ENCODE data around the gene TNRC18.
"Not testable (repeated sequence)": the region's sequence is repeated elsewhere in the genome, so short reads cannot be mapped to it uniquely, and the experiment has no call there.

TNRC18 gene

DNA sequence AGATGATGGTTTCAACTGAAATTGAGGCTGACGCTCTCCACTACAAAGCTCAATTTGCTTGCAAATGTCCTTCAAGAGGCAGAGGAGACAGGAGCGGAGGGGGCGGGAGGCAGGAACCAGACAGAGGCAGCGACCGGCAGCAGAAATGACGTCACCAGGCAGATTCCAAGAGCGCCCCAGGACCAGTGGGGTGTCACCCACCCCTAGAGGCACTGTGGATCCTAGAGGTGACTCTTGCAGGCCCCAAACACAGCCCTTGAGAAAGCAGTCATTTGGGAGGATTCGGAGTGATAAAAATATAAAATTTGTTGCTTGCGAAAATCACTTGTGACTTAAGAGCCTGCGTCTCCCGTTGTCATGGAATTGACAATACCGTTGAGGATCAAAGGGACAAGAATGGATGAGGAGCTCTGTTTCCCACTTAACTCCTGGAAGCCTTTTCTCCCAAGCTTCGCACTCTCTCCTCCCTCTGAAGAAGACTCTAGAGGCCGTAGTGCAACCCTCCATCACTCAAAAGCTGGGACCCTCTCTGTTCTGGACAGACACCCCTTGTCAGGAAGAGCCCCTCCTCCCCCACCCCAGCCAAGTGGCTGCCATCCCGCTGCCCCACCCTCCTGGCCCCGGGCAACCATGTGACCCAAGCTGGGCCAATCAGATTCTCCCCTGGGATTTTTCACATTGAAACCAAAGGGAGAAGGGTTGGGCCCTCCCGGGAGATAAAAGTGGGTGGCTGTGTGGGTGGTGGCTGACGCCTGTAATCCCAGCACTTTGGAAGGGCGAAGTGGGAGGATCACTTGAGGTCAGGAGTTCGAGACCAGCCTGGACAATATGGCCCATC, 157.2 kb downstream of the TNRC18 start:
- DNase-seq, result no peak

DNA sequence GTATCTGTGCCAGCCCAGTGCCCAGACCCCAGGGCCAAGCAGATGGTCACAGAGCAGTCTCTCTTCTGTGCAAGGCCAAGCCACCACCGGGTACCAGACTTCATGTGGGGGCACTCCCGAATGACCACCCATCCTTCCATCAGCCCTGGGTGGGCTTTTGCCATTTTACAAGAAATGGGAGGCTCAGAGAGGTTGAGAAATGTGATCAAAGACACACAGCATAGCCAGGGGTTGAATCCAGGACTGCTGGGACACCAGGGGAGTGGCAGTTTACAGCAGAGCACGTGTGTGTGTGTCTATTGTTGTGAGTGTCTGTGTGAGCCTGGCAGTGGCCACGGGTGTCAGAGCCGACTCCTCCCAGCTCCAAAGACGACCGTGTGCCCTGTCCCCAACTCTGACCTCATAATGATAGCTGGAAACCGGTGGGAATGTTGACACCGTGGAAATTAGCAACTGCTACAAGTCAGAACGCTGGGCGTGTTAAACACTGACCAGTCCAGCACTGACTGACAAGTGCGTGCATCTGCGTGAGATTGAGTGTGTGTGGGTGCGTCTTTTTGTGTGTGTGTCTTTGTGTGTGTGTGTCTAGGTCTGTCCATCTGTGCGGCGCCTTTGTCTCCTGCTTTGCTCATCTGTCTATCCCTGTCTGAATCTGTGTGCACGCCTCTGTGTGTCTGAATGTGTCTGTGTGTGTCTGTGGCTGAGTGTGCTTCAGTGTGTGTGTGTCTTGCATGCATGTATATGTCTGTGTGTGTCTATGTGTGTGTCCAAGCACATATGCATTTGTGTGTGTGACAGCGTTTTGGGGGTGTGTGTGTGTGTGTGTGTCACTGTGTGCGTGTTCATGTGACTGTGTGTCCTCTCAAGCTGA, 158.1 kb downstream of the TNRC18 start:
- DNase-seq, result no peak

DNA sequence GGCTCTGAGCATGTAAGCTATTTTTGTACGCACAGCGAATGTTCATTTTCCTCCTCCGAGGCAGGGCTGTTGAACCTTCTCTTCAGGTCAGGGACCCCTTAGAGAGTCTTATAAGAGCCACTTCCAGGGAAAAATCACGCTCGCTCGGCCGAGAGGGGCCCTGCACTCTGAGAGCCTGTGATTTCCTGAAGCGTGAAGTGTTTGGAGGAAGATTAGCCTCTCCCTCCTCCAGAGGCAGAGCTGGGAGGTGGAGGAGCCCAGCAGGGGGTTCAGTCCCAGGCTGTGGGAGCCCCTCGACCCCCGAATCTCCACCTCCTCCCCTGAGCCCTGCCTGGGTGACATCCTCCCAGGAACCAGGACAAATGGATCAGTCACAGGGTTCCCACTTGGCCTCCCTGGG, 160.6 kb downstream of the TNRC18 start:
- not testable (repeated sequence) for DNase-seq

GRCh38 chr7:5260530-5261068, 163.0 kb downstream of the TNRC18 start:
- DNase-seq, result not testable (repeated sequence)

All from fibroblast of skin of back (primary cell).